Neural progenitor cell (in vitro differentiated cells): ENCODE measurements around the gene LSP1. TPM values are rescaled to one million over a fixed set of nuclear protein-coding genes. Genes with fewer than 3 reads are reported as not detected.
A peak's percentile ranks its signal among the peaks of the same experiment; 100 is the strongest.

Experiments used
- DNase-seq: peaks from one replicate; pipeline ENCODE4 v3.0.0-alpha.2; 2016; ENCODE audit warnings: low spot score
- H2AFZ ChIP-seq: fragments of 200-600 bp; sonication (generic); replicated peaks from 2 replicates; pipeline ENCODE4 v1.6.1; 2016; ENCODE audit warnings: antibody characterized with exemption
- H3F3A ChIP-seq: fragments of 200-600 bp; sonication (generic); 2 replicates; pipeline ENCODE4 v1.6.1; 2016; ENCODE audit warnings: antibody characterized with exemption, low read depth
- H3K27ac ChIP-seq: fragments of 200-600 bp; sonication (generic); 2 replicates; pipeline ENCODE4 v1.5.1; 2016; ENCODE audit warnings: mild to moderate bottlenecking
- H3K27me3 ChIP-seq: fragments of 200-600 bp; sonication (generic); 2 replicates; pipeline ENCODE4 v1.6.1; 2016; ENCODE audit warnings: mild to moderate bottlenecking, moderate library complexity
- H3K36me3 ChIP-seq: fragments of 200-600 bp; sonication (generic); 2 replicates; pipeline ENCODE4 v1.5.1; 2016
- H3K4me1 ChIP-seq: fragments of 200-600 bp; sonication (generic); 2 replicates; pipeline ENCODE4 v1.6.1; 2016; ENCODE audit warnings: mixed run types
- H3K4me2 ChIP-seq: fragments of 200-600 bp; sonication (generic); 2 replicates; pipeline ENCODE4 v1.6.1; 2016
- H3K4me3 ChIP-seq: fragments of 200-600 bp; sonication (generic); 2 replicates; pipeline ENCODE4 v1.5.1; 2016
- H3K79me2 ChIP-seq: fragments of 200-600 bp; sonication (generic); 2 replicates; pipeline ENCODE4 v1.6.1; 2016; ENCODE audit warnings: low read depth
- H3K9ac ChIP-seq: fragments of 200-600 bp; sonication (generic); 2 replicates; pipeline ENCODE4 v1.6.1; 2016
- H3K9me3 ChIP-seq: fragments of 200-600 bp; sonication (generic); 2 replicates; pipeline ENCODE4 v1.5.1; 2016; ENCODE audit warnings: low read depth
- H4K20me1 ChIP-seq: fragments of 200-600 bp; sonication (generic); 2 replicates; pipeline ENCODE4 v1.6.1; 2016; ENCODE audit warnings: low read depth
- H3K27ac Mint-ChIP-seq: 3 replicates; pipeline ENCODE4 v1.8.0; 2021; ENCODE audit warnings: mixed read lengths
- H3K27me3 Mint-ChIP-seq: 2 replicates; pipeline ENCODE4 v1.8.0; 2022; ENCODE audit warnings: low read depth, mild to moderate bottlenecking, inconsistent platforms, moderate library complexity, mixed read lengths; ENCODE audit not compliant: insufficient read depth
- H3K36me3 Mint-ChIP-seq: 3 replicates; pipeline ENCODE4 v1.8.0; 2021; ENCODE audit warnings: mixed read lengths
- H3K4me1 Mint-ChIP-seq: 3 replicates; pipeline ENCODE4 v1.8.0; 2021; ENCODE audit warnings: mixed read lengths
- H3K4me3 Mint-ChIP-seq: 3 replicates; pipeline ENCODE4 v1.8.0; 2021; ENCODE audit warnings: mild to moderate bottlenecking, moderate library complexity, mixed read lengths
- H3K9me3 Mint-ChIP-seq: 3 replicates; pipeline ENCODE4 v1.8.0; 2020; ENCODE audit warnings: mixed read lengths
- CTCF ChIP-seq: fragments of 200-600 bp; sonication (generic); IDR thresholded peaks from 2 replicates; pipeline ENCODE4 v1.5.1; 2017; ENCODE audit warnings: antibody characterized with exemption, mild to moderate bottlenecking
- EZH2 ChIP-seq: fragments of 200-600 bp; sonication (generic); IDR thresholded peaks from 2 replicates; pipeline ENCODE4 v1.6.1; 2017; ENCODE audit warnings: antibody characterized with exemption, mild to moderate bottlenecking, moderate library complexity
- EZH2phosphoT487 ChIP-seq: fragments of 200-600 bp; sonication (generic); IDR thresholded peaks from 2 replicates; pipeline ENCODE4 v1.6.1; 2017; ENCODE audit warnings: antibody characterized with exemption
- total RNA-seq: library from RNA; depleted of rRNA; stranded (reverse); fragments of >200 nt; gene quantifications from 2 replicates; pipeline ENCODE4 v1.2.3, GENCODE V29; 2015; ENCODE audit warnings: low replicate concordance

The LSP1 gene
- total RNA-seq, 1 donor from 2014 or later: not detected

GRCh38 chr11:1807264-1807995 is 45.5 kb upstream of the LSP1 start:
- peaks cover 9% of the 10 kb centered on the region for H3K27me3 Mint-ChIP-seq
- peak overlapping the region; percentile 42 for H2AFZ ChIP-seq
- H3K27ac ChIP-seq: no peak overlapping the region
- H3K27me3 ChIP-seq: no peaks in the 10 kb centered on the region
- H3K4me3 Mint-ChIP-seq: no peak overlapping the region
- H3K9me3 ChIP-seq: no peaks in the 10 kb centered on the region
- DNase-seq: no peak
- H3F3A ChIP-seq: no peaks in the 10 kb centered on the region
- no peak overlapping the region for H3K4me2 ChIP-seq
- no peaks in the 10 kb centered on the region for H3K36me3 Mint-ChIP-seq
- no peaks in the 10 kb centered on the region for H4K20me1 ChIP-seq
- no peak overlapping the region for H3K9ac ChIP-seq
- H3K4me1 Mint-ChIP-seq: no peaks in the 10 kb centered on the region
- peaks cover 3% of the 10 kb centered on the region for H3K9me3 Mint-ChIP-seq
- no peak overlapping the region for H3K4me3 ChIP-seq
- peak; percentile 27 for TF ChIP-seq CTCF
- no peak for TF ChIP-seq EZH2
- peak overlapping the region; percentile 85 for H3K27ac Mint-ChIP-seq
- H3K36me3 ChIP-seq: no peaks in the 10 kb centered on the region
- no peaks in the 10 kb centered on the region for H3K4me1 ChIP-seq
- no peaks in the 10 kb centered on the region for H3K79me2 ChIP-seq

- H3F3A ChIP-seq: no peaks in the 10 kb centered on the region
- no peak overlapping the region for H3K4me3 ChIP-seq
- H3K9me3 Mint-ChIP-seq: peaks cover 7% of the 10 kb centered on the region
- no peaks in the 10 kb centered on the region for H3K4me1 ChIP-seq
- no peak overlapping the region for H3K27ac ChIP-seq
- H3K36me3 ChIP-seq: no peaks in the 10 kb centered on the region
- TF ChIP-seq EZH2phosphoT487: no peak
- no peak for TF ChIP-seq EZH2
- no peak for TF ChIP-seq CTCF
- no peak for DNase-seq
- no peak overlapping the region for H3K9ac ChIP-seq
- H2AFZ ChIP-seq: no peak overlapping the region
- no peaks in the 10 kb centered on the region for H3K27me3 ChIP-seq
- H3K27ac Mint-ChIP-seq: no peak overlapping the region
- H3K4me1 Mint-ChIP-seq: no peaks in the 10 kb centered on the region
- H3K4me2 ChIP-seq: no peak overlapping the region
- H3K79me2 ChIP-seq: no peaks in the 10 kb centered on the region
- H3K27me3 Mint-ChIP-seq: peaks cover 4% of the 10 kb centered on the region
- no peaks in the 10 kb centered on the region for H3K36me3 Mint-ChIP-seq
- H3K9me3 ChIP-seq: no peaks in the 10 kb centered on the region
- H3K4me3 Mint-ChIP-seq: no peak overlapping the region
- H4K20me1 ChIP-seq: no peaks in the 10 kb centered on the region
Measured at GRCh38 chr11:1810761-1811160, 42.1 kb upstream of the LSP1 start.

GRCh38 chr11:1812274-1812673 is 40.6 kb upstream of the LSP1 start:
- Histone ChIP-seq H3F3A (no peaks in the 10 kb centered on the region), H3K4me2 (no peak overlapping the region), H4K20me1 (no peaks in the 10 kb centered on the region), H2AFZ (no peak overlapping the region), H3K27me3 (no peaks in the 10 kb centered on the region), H3K27ac (no peak overlapping the region), H3K4me1 (no peaks in the 10 kb centered on the region), H3K9ac (no peak overlapping the region), H3K9me3 (no peaks in the 10 kb centered on the region), H3K36me3 (no peaks in the 10 kb centered on the region), H3K79me2 (no peaks in the 10 kb centered on the region), H3K4me3 (no peak overlapping the region)
- Mint-ChIP-seq H3K9me3 (peaks cover 8% of the 10 kb centered on the region), H3K27ac (no peak overlapping the region), H3K4me1 (no peaks in the 10 kb centered on the region), H3K27me3 (peaks cover 4% of the 10 kb centered on the region), H3K36me3 (no peaks in the 10 kb centered on the region), H3K4me3 (no peak overlapping the region)
- DNase-seq: no peak
- TF ChIP-seq EZH2phosphoT487: no peak
- no peak for TF ChIP-seq CTCF
- no peak for TF ChIP-seq EZH2
